Smooth muscle cell (in vitro differentiated cells): ENCODE measurements around the gene RHBDF1. TPM values are rescaled to one million over a fixed set of nuclear protein-coding genes. Genes with fewer than 3 reads are reported as not detected.

Experiments
- DNase-seq: peaks from one replicate; lab custom pipeline; 2025; ENCODE audit not compliant: unreplicated experiment; lab: John Stamatoyannopoulos, UW
- H2AFZ ChIP-seq: fragments of 200-600 bp; sonication (generic); 2 replicates; pipeline ENCODE4 v1.6.0; 2016; ENCODE audit warnings: antibody characterized with exemption, low read depth, mild to moderate bottlenecking
- H3F3A ChIP-seq: fragments of 200-600 bp; sonication (generic); 2 replicates; pipeline ENCODE4 v1.6.0; 2017; ENCODE audit warnings: antibody characterized with exemption, low read depth
- H3K27ac ChIP-seq: fragments of 200-600 bp; sonication (generic); 2 replicates; pipeline ENCODE4 v1.5.1; 2016; ENCODE audit warnings: low read depth, mild to moderate bottlenecking
- H3K27me3 ChIP-seq: fragments of 200-600 bp; sonication (generic); 2 replicates; pipeline ENCODE4 v1.6.1; 2016; ENCODE audit warnings: low read depth, mild to moderate bottlenecking
- H3K36me3 ChIP-seq: fragments of 200-600 bp; sonication (generic); 2 replicates; pipeline ENCODE4 v1.5.1; 2016; ENCODE audit warnings: low read depth
- H3K4me1 ChIP-seq: fragments of 200-600 bp; sonication (generic); 2 replicates; pipeline ENCODE4 v1.5.1; 2016; ENCODE audit warnings: low read depth
- H3K4me2 ChIP-seq: fragments of 200-600 bp; sonication (generic); 2 replicates; pipeline ENCODE4 v1.6.0; 2016; ENCODE audit warnings: mild to moderate bottlenecking
- H3K4me3 ChIP-seq: fragments of 200-600 bp; sonication (generic); 2 replicates; pipeline ENCODE4 v1.5.1; 2016; ENCODE audit warnings: mild to moderate bottlenecking
- H3K79me2 ChIP-seq: fragments of 200-600 bp; sonication (generic); 2 replicates; pipeline ENCODE4 v1.6.0; 2016; ENCODE audit warnings: low read depth, mild to moderate bottlenecking
- H3K9ac ChIP-seq: fragments of 200-600 bp; sonication (generic); 2 replicates; pipeline ENCODE4 v1.6.0; 2016; ENCODE audit warnings: low read depth
- H3K9me3 ChIP-seq: fragments of 200-600 bp; sonication (generic); replicated peaks from 2 replicates; pipeline ENCODE4 v1.5.1; 2016; ENCODE audit warnings: low read depth
- H4K20me1 ChIP-seq: fragments of 200-600 bp; sonication (generic); 2 replicates; pipeline ENCODE4 v1.6.0; 2016; ENCODE audit warnings: low read depth
- CTCF ChIP-seq: fragments of 200-600 bp; sonication (generic); IDR thresholded peaks from 2 replicates; pipeline ENCODE4 v1.5.1; 2017; ENCODE audit warnings: borderline replicate concordance, mild to moderate bottlenecking, antibody characterized with exemption; ENCODE audit not compliant: insufficient read depth, poor library complexity, severe bottlenecking
- WGBS: methylation state at CpG from one replicate; pipeline ENCODE4 v1.1.7; 2016; ENCODE audit warnings: low lambda C conversion rate; 5-methylcytosine and 5-hydroxymethylcytosine counted together
- polyA plus RNA-seq: library from polyadenylated mRNA; unstranded; fragments of >200 nt; fragmentation: Nextera tagmentation; extraction: Ambion mirVana; gene quantifications from 2 replicates; pipeline ENCODE4 v1.2.1, GENCODE V29; 2016
- total RNA-seq: library from RNA; depleted of rRNA; stranded (reverse); fragments of >200 nt; gene quantifications from 2 replicates; pipeline ENCODE4 v1.2.3, GENCODE V29; 2014

Gene RHBDF1
- total and polyA plus RNA-seq, 2 experiments from 2014 or later = 41.4 to 68.0 TPM

- H3K9me3 ChIP-seq = no peaks in the 10 kb centered on the region
- no peaks in the 10 kb centered on the region for H4K20me1 ChIP-seq
- no peak overlapping the region for H2AFZ ChIP-seq
- peaks cover 39% of the 10 kb centered on the region for H3K4me1 ChIP-seq
- no peak for TF ChIP-seq CTCF
- peak overlapping the region; percentile 66 for H3K4me3 ChIP-seq
- no peaks in the 10 kb centered on the region for H3K36me3 ChIP-seq
- peak overlapping the region; percentile 77 for H3K27ac ChIP-seq
- peak; percentile 42 for DNase-seq
- H3K4me2 ChIP-seq = peak overlapping the region; percentile 97
- WGBS = 37% methylated on average over 13 of the region's 13 CpGs
- peaks cover 31% of the 10 kb centered on the region for H3F3A ChIP-seq
- no peaks in the 10 kb centered on the region for H3K79me2 ChIP-seq
- H3K27me3 ChIP-seq = no peaks in the 10 kb centered on the region
- peak overlapping the region; percentile 76 for H3K9ac ChIP-seq
Measured at GRCh38 chr16:76535-77272, 4.3 kb upstream of the RHBDF1 start.

- peak; percentile 42 for DNase-seq
- H3K4me2 ChIP-seq = peak overlapping the region; percentile 97
- no peaks in the 10 kb centered on the region for H3K36me3 ChIP-seq
- no peak overlapping the region for H3K9ac ChIP-seq
- no peaks in the 10 kb centered on the region for H3K9me3 ChIP-seq
- H3K27me3 ChIP-seq = no peaks in the 10 kb centered on the region
- 33% methylated on average over 11 of the region's 11 CpGs for WGBS
- peaks cover 5% of the 10 kb centered on the region for H4K20me1 ChIP-seq
- H3K4me1 ChIP-seq = peaks cover 46% of the 10 kb centered on the region
- peaks cover 31% of the 10 kb centered on the region for H3F3A ChIP-seq
- H3K4me3 ChIP-seq = no peak overlapping the region
- H3K27ac ChIP-seq = peak overlapping the region; percentile 77
- no peak for TF ChIP-seq CTCF
- peaks cover 7% of the 10 kb centered on the region for H3K79me2 ChIP-seq
- H2AFZ ChIP-seq = no peak overlapping the region
Measured at GRCh38 chr16:75580-76501, 3.4 kb upstream of the RHBDF1 start.

- WGBS = 65% methylated on average over 15 of the region's 16 CpGs
- no peak for DNase-seq
- Histone ChIP-seq H2AFZ (no peak overlapping the region), H4K20me1 (peaks cover 15% of the 10 kb centered on the region), H3K4me3 (no peak overlapping the region), H3K36me3 (no peaks in the 10 kb centered on the region), H3K27ac (peak overlapping the region; percentile 77), H3K27me3 (no peaks in the 10 kb centered on the region), H3K4me2 (peak overlapping the region; percentile 97), H3F3A (peaks cover 31% of the 10 kb centered on the region), H3K9ac (no peak overlapping the region), H3K79me2 (peaks cover 17% of the 10 kb centered on the region), H3K9me3 (no peaks in the 10 kb centered on the region), H3K4me1 (peaks cover 49% of the 10 kb centered on the region)
- no peak for TF ChIP-seq CTCF
Measured at GRCh38 chr16:74747-75334, 2.4 kb upstream of the RHBDF1 start.
